ENCODE data around the gene SULT4A1. TPM values are rescaled to one million over a fixed set of nuclear protein-coding genes. Genes with fewer than 3 reads are reported as not detected.
"Not testable (repeated sequence)": the region's sequence is repeated elsewhere in the genome, so short reads cannot be mapped to it uniquely, and the experiment has no call there.

SULT4A1 gene
- total and polyA plus RNA-seq, 10 of the 15 experiments (the other 5 are each of a cell fraction or from before 2014, with no cell fraction given) = not detected

DNA sequence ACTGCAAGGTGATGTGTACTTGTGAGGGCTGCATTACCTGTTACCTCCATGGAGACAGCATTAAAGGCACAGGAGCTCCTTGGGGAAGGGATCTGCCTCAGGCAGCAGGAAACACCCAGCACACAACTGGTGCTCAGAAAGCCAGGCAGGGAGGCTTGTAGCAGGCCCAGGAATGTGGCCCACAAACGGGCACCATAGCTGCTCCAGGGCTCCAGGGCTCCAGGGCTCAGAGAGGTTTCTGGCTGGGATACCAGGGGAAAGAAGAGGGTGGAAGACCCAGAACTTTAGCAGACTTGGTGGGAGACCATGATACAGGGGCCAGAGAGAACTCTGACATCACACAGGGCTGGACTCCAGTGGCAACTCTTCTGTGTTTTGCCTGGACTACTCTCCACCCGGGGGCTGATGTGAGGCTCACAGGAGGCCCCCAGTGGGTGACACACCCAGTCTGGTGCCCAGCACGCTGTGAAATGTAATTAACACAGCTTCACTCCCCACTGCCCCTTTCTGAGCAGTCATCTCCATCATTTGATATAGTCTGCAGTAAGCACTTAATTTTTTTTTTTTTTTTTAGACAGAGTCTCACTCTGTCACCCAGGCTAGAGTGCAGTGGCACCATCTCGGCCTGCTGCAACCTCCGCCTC is 14.7 kb upstream of the SULT4A1 start (continued):
- TF ChIP-seq SMAD1 (IDR thresholded peaks at IDR 0.05; ENCODE audit: low read depth, partially characterized antibody) (no peak), RUNX3 (IDR thresholded peaks at IDR 0.05; ENCODE audit: low read length) (no peak), SIN3A (IDR thresholded peaks at IDR 0.05; ENCODE audit: low read depth, low read length) (no peak)
- TF ChIP-seq, protein P1, sequence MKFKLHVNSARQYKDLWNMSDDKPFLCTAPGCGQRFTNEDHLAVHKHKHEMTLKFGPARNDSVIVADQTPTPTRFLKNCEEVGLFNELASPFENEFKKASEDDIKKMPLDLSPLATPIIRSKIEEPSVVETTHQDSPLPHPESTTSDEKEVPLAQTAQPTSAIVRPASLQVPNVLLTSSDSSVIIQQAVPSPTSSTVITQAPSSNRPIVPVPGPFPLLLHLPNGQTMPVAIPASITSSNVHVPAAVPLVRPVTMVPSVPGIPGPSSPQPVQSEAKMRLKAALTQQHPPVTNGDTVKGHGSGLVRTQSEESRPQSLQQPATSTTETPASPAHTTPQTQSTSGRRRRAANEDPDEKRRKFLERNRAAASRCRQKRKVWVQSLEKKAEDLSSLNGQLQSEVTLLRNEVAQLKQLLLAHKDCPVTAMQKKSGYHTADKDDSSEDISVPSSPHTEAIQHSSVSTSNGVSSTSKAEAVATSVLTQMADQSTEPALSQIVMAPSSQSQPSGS (IDR thresholded peaks at IDR 0.05; ENCODE audit: low read length) = no peak

- H2AFZ ChIP-seq (ENCODE audit: control insufficient read depth, low read depth, low read length) = no peak overlapping the region
- TF ChIP-seq KLF5 (IDR thresholded peaks at IDR 0.05; ENCODE audit: partially characterized antibody) (no peak), YY1 (IDR thresholded peaks at IDR 0.05; ENCODE audit: low read depth, low read length) (no peak), BHLHE40 (IDR thresholded peaks at IDR 0.05; ENCODE audit: borderline replicate concordance in 1 of 2, low read depth in 2 of 2, low read length in 1 of 2) (no peak), FOXM1 (IDR thresholded peaks at IDR 0.05; ENCODE audit: low read depth, low read length) (no peak)
- H3K4me1 ChIP-seq (ENCODE audit: control insufficient read depth, insufficient read depth, low read length) = no peaks in the 10 kb centered on the region
- ChIA-PET CTCF (no interaction called here), POLR2A (no interaction called here), SMC1A (ENCODE audit: uncharacterized antibody, unreplicated experiment) (no interaction called here), RAD21 (ENCODE audit: unreplicated experiment) (no interaction called here)
- FAIRE-seq (no peak), ATAC-seq (no peak), DNase-seq (ENCODE audit: low read depth, low spot score) (no peak)
- H3K4me3 ChIP-seq = no peak overlapping the region
- no peak overlapping the region for H3K4me2 ChIP-seq (ENCODE audit: control insufficient read depth, insufficient read depth)
- no peaks in the 10 kb centered on the region for H3K27me3 ChIP-seq (replicated peaks in 1 of 2; ENCODE audit: control insufficient read depth in 2 of 2, insufficient read depth in 2 of 2, low read length in 1 of 2)
- no TSS peak for BruUV-seq (replicated peaks)
- no peaks in the 10 kb centered on the region for H3K36me3 ChIP-seq (ENCODE audit: control insufficient read depth in 2 of 2, insufficient read depth in 2 of 2, low read length in 1 of 2)
- H3K9me3 ChIP-seq (replicated peaks; ENCODE audit: control insufficient read depth, insufficient read depth, low read length) = no peaks in the 10 kb centered on the region
- no peak overlapping the region for H3K9ac ChIP-seq (ENCODE audit: control insufficient read depth, insufficient read depth, low read length)
- in situ Hi-C loops (cut with MboI) = no loop called here
- intact Hi-C loops (cut with micrococcal nuclease; ENCODE audit: unreplicated experiment) = no loop called here
- H3K79me2 ChIP-seq (ENCODE audit: control insufficient read depth, insufficient read depth, low read length) = no peaks in the 10 kb centered on the region
- WGBS (ENCODE audit: insufficient coverage, insufficient replicate concordance, low lambda C conversion rate, missing lambda C conversion rate) = 35% methylated on average over 5 of the region's 5 CpGs
- H3K27ac ChIP-seq (ENCODE audit: control insufficient read depth, insufficient read depth) = no peak overlapping the region
- H4K20me1 ChIP-seq (ENCODE audit: control insufficient read depth, insufficient read depth) = no peaks in the 10 kb centered on the region
Observed at GRCh38 chr22:43869799-43870198, 7.5 kb upstream of the SULT4A1 start.

- H3K27me3 ChIP-seq (replicated peaks in 1 of 2; ENCODE audit: control insufficient read depth in 2 of 2, insufficient read depth in 2 of 2, low read length in 1 of 2); POLR2A ChIA-PET; H3K36me3 ChIP-seq (ENCODE audit: control insufficient read depth in 2 of 2, insufficient read depth in 2 of 2, low read length in 1 of 2); H3K9me3 ChIP-seq (replicated peaks; ENCODE audit: control insufficient read depth, insufficient read depth, low read length); H4K20me1 ChIP-seq (ENCODE audit: control insufficient read depth, insufficient read depth); H3K9ac ChIP-seq (ENCODE audit: control insufficient read depth, insufficient read depth, low read length); H3K4me1 ChIP-seq (ENCODE audit: control insufficient read depth, insufficient read depth, low read length); H3K4me2 ChIP-seq (ENCODE audit: control insufficient read depth, insufficient read depth); intact Hi-C loops (cut with micrococcal nuclease; ENCODE audit: unreplicated experiment); H3K4me3 ChIP-seq; H3K27ac ChIP-seq (ENCODE audit: control insufficient read depth, insufficient read depth); in situ Hi-C loops (cut with MboI); BruUV-seq (replicated peaks); ATAC-seq; SMC1A ChIA-PET (ENCODE audit: uncharacterized antibody, unreplicated experiment); H2AFZ ChIP-seq (ENCODE audit: control insufficient read depth, low read depth, low read length); H3K79me2 ChIP-seq (ENCODE audit: control insufficient read depth, insufficient read depth, low read length); RAD21 ChIA-PET (ENCODE audit: unreplicated experiment); DNase-seq (ENCODE audit: low read depth, low spot score); FAIRE-seq: not testable (repeated sequence)
- CTCF ChIA-PET = interaction anchor here (1.8 kb wide), 1 partner anchor 14 kb away, joined by 10 read pairs; no protein-coding TSS in a partner anchor
- 12% methylated on average over 4 of the region's 4 CpGs for WGBS (ENCODE audit: insufficient coverage, insufficient replicate concordance, low lambda C conversion rate, missing lambda C conversion rate)
Observed at GRCh38 chr22:43869001-43869400, 6.7 kb upstream of the SULT4A1 start.

Measured in GM12878 (cell line).